Activated naive CD4-positive, alpha-beta T cell treated with anti-CD3 and anti-CD28 coated beads, Interleukin-2, amount 50 U/mL, for 24 hours (primary cell): Measurements from ENCODE around the gene POLE2.

ENCODE experiments used
- H3K27ac Mint-ChIP-seq: one replicate; pipeline ENCODE4 v1.8.0; 2021; ENCODE audit warnings: mild to moderate bottlenecking, mixed read lengths
- H3K27me3 Mint-ChIP-seq: one replicate; pipeline ENCODE4 v1.8.0; 2021; ENCODE audit warnings: mixed read lengths
- H3K36me3 Mint-ChIP-seq: one replicate; pipeline ENCODE4 v1.8.0; 2021; ENCODE audit warnings: mixed read lengths
- H3K4me1 Mint-ChIP-seq: one replicate; pipeline ENCODE4 v1.8.0; 2021; ENCODE audit warnings: mixed read lengths
- H3K4me3 Mint-ChIP-seq: one replicate; pipeline ENCODE4 v1.8.0; 2021; ENCODE audit warnings: mild to moderate bottlenecking, mixed read lengths
- H3K9me3 Mint-ChIP-seq: one replicate; pipeline ENCODE4 v1.8.0; 2021; ENCODE audit warnings: mixed read lengths

POLE2 gene

GRCh38 chr14:49612251-49612650 lies 75.8 kb downstream of the POLE2 start:
- H3K27me3 Mint-ChIP-seq = no peaks in the 10 kb centered on the region
- H3K4me3 Mint-ChIP-seq = no peak overlapping the region
- H3K9me3 Mint-ChIP-seq = no peaks in the 10 kb centered on the region
- H3K27ac Mint-ChIP-seq = no peak overlapping the region
- H3K4me1 Mint-ChIP-seq = peaks cover 2% of the 10 kb centered on the region
- peaks cover 1% of the 10 kb centered on the region for H3K36me3 Mint-ChIP-seq

- H3K36me3 Mint-ChIP-seq = peaks cover 5% of the 10 kb centered on the region
- H3K27ac Mint-ChIP-seq = no peak overlapping the region
- no peak overlapping the region for H3K4me3 Mint-ChIP-seq
- no peaks in the 10 kb centered on the region for H3K9me3 Mint-ChIP-seq
- no peaks in the 10 kb centered on the region for H3K27me3 Mint-ChIP-seq
- no peaks in the 10 kb centered on the region for H3K4me1 Mint-ChIP-seq
Observed at GRCh38 chr14:49607583-49607982, 80.4 kb downstream of the POLE2 start.

- Mint-ChIP-seq H3K4me3 (peak within 1 kb of the TSS; percentile 98), H3K27ac (peak within 1 kb of the TSS; percentile 98), H3K9me3 (no peaks in the 10 kb centered on the region), H3K4me1 (peaks cover 26% of the 10 kb centered on the region), H3K36me3 (peaks cover 2% of the 10 kb centered on the region), H3K27me3 (no peaks in the 10 kb centered on the region)
Observed at GRCh38 chr14:49598485-49599300, 89.3 kb downstream of the POLE2 start, which contains the start of gene LRR1. LRR1 (plus strand) TSS chr14:49598940; CDS start chr14:49599021, 81 bp downstream.

- H3K27ac Mint-ChIP-seq = peak overlapping the region; percentile 98
- H3K9me3 Mint-ChIP-seq = no peaks in the 10 kb centered on the region
- H3K4me3 Mint-ChIP-seq = peak overlapping the region; percentile 98
- H3K27me3 Mint-ChIP-seq = no peaks in the 10 kb centered on the region
- peaks cover 2% of the 10 kb centered on the region for H3K36me3 Mint-ChIP-seq
- H3K4me1 Mint-ChIP-seq = peaks cover 26% of the 10 kb centered on the region
Observed at GRCh38 chr14:49598189-49598484, 89.9 kb downstream of the POLE2 start.

GRCh38 chr14:49594347-49595091 lies 93.5 kb downstream of the POLE2 start:
- Mint-ChIP-seq H3K36me3 (no peaks in the 10 kb centered on the region), H3K27ac (no peak overlapping the region), H3K4me1 (peaks cover 18% of the 10 kb centered on the region), H3K27me3 (no peaks in the 10 kb centered on the region), H3K4me3 (no peak overlapping the region), H3K9me3 (no peaks in the 10 kb centered on the region)
